Left ventricle myocardium superior (tissue), 1 donor: ENCODE data around the gene CTBP2. TPM values are rescaled to one million over a fixed set of nuclear protein-coding genes. Genes with fewer than 3 reads are reported as not detected.
"Not testable (repeated sequence)": the region's sequence is repeated elsewhere in the genome, so short reads cannot be mapped to it uniquely, and the experiment has no call there.

ENCODE experiments used
- ATAC-seq: fragments of 200-7000 bp; cut with Tn5 transposase; one replicate; pipeline ENCODE4 v1.9.1; 2020; ENCODE audit warnings: mild to moderate bottlenecking, moderate library complexity
- DNase-seq: peaks from one replicate; pipeline ENCODE4 v3.0.0-alpha.2; 2020
- intact Hi-C: fragments of 100-400 bp; cut with micrococcal nuclease; formaldehyde crosslinking; loops from one replicate; pipeline ENCODE4 v1.11.0; 2022
- total RNA-seq: library from RNA; stranded (reverse); fragmentation: NEBNext Ultra II Directional; extraction: Animal tissue kit (Norgen Biotek cat#: 25700); gene quantifications from one replicate; pipeline ENCODE4 v1.2.1, GENCODE V29; 2021
- donor health status: DM: no; HTN: yes; CAD: no; lungs with severe emphysema.

CTBP2 gene
- total RNA-seq, 1 donor from 2014 or later = 29.3 TPM

DNA sequence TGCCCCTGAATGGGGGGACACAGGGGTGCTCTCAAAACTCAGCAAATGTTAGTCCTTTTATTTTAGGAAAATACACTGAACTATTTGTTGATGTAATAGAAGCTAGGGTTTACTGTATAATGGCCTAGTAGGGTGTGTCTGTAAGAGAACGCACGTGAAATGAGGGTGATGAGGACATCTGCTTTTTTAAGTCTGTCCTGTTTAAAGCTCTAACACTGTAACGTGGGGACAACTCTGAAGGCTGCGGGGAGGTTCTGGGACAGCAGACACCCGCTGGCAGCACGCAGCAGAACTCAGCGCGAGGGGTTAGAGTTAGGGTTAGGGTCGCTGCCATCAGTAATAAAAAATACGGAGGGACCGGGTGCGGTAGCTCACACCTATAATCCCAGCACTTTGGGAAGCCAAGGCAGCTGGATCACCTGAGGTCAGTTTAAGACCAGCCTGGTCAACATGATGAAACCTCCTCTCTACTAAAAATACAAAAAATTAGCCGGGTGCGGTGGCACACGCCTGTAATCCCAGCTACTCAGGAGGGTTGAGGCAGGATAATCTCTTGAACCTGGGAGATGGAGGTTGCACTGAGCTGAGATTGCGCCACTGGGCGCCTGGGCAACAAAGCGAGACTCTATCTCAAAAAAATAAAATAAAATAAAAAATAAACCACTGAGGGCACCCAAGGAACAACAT lies 98.0 kb downstream of the CTBP2 start:
- DNase-seq = no peak
- no peak for ATAC-seq
- intact Hi-C loops = loop anchor here (10.0 kb wide), 1 partner anchor 68 kb away; no protein-coding TSS in a partner anchor

DNA sequence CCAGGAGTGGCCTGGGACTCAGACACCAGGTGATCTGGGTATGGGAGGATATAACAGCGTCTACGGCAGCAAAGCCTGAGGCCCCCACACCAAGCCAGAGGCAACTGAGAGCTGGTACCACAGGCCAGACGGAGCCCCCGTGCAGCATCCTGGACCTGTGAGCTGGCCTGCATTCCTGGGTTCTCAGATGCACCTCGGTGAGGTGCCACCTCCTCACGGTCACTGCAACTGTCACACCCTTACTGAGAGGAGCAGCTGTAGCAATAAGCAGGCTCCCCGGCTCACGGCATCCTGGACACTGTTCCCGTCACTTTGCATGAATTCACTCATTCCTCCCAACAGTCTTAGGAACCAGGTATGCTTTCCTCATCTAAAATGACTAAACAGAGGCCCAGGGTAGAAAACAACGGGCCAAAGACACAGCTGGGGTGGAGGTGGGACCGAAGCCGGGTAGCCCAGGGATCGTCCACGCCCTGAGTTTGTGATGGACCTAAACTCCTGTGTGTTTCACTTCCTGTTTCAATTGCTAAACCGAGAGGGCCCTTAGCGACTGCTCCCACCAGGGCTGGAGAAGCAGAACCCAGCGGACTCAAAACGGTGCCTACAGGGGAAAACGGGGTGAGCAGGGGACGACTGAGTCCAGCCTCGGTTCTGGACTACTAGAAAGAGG lies 98.7 kb downstream of the CTBP2 start:
- no peak for DNase-seq
- ATAC-seq = no peak
- intact Hi-C loops = loop anchor here (10.0 kb wide), 1 partner anchor 67 kb away; no protein-coding TSS in a partner anchor

DNA sequence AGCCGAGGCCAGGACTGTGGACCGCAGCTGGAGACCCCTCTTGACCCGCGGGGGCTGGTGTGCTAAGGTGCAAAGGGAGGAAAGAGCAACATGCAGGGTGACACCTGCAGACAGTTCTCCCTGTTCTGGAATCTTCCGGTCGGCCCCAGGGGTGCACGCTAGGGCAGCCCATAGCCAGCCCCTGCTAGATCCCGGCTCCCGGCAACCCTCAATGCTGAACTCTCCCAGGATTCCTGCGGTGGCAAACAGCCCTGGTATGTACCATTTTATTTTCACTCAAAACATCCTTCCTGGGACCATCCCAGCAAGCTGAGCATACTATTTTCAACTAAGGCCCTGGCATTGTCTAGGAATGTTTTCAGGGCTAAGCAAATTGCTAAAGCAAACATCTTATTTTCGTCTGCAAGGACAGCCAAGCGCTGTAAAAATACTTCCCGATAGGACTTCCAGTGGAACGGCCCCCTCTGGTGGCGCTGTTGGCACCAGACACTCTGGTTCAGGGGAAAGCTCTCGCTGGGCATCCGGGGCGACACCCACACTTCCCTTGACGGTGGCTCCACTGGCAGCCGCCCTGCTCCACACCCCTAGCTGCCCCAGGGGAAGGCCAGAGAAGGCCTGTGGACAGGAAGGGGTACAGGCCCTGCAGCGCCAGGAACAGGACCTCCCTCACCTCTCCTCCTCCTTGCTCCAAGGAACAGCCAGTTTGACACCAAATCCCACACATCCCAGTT lies 99.4 kb downstream of the CTBP2 start:
- ATAC-seq = peak; percentile 68
- intact Hi-C loops = loop anchor here (10.0 kb wide), 1 partner anchor 66 kb away; no protein-coding TSS in a partner anchor
- peak; percentile 90 for DNase-seq

DNA sequence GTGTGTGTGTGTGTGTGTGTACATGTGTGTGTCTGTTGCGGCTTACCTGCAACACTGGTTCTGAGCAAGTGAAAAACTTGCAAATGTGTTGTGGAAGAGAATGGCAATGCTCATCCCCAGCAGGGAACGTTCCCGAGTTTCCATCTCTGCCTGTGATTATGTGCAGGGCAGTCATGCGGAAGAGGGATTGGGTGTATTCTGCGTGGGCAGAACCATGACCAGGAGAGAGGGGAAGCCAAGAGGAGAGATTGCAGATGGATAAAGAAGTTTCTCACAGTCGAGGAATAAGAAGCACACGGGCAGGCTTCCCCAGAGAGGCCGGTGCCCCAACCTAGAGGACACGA lies 99.9 kb downstream of the CTBP2 start:
- intact Hi-C loops = loop anchor here (10.0 kb wide), 1 partner anchor 66 kb away; no protein-coding TSS in a partner anchor

DNA sequence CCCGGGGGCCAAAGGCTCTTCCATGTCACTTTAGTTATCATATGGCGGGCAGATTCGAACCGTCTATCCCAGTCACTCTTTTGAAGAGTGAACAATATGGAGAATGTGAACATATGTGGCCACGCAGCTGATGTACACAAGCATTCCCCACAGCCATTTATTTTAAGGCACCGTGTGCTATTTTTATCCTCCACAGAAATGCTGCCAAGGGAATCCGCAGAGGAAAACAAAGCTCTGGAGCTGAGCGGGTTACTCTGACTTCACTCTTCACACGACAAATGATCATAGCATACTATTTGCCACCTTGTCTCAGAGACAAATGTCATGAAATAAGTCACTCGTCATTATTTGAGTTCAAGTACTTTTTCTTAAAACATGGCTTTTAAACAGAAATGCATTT lies 100.3 kb downstream of the CTBP2 start:
- peak; percentile 42 for ATAC-seq
- intact Hi-C loops = loop anchor here (10.0 kb wide), 1 partner anchor 65 kb away; no protein-coding TSS in a partner anchor
- no peak for DNase-seq

More for the DNA sequence above, 99.9 kb downstream of the CTBP2 start:
- ATAC-seq (peak; percentile 13), DNase-seq (no peak)

DNA sequence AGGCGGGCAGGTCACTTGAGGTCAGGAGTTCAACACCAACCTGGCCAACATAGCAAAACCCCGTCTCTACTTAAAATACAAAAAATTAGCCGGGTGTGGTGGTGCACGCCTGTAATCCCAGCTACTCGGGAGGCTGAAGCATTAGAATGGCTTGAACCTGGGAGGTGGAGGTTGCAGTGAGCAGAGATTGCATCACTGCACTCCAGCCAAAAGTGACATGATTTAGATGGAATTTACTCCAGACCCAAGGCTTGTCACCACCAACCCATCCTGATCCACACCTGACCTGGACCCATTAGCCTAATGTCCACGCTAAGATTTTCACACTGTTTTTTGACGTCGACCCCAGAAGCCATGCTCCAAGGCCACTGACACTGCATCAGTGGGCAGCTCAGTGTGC lies 101.0 kb downstream of the CTBP2 start:
- DNase-seq, ATAC-seq, intact Hi-C loops: not testable (repeated sequence)

DNA sequence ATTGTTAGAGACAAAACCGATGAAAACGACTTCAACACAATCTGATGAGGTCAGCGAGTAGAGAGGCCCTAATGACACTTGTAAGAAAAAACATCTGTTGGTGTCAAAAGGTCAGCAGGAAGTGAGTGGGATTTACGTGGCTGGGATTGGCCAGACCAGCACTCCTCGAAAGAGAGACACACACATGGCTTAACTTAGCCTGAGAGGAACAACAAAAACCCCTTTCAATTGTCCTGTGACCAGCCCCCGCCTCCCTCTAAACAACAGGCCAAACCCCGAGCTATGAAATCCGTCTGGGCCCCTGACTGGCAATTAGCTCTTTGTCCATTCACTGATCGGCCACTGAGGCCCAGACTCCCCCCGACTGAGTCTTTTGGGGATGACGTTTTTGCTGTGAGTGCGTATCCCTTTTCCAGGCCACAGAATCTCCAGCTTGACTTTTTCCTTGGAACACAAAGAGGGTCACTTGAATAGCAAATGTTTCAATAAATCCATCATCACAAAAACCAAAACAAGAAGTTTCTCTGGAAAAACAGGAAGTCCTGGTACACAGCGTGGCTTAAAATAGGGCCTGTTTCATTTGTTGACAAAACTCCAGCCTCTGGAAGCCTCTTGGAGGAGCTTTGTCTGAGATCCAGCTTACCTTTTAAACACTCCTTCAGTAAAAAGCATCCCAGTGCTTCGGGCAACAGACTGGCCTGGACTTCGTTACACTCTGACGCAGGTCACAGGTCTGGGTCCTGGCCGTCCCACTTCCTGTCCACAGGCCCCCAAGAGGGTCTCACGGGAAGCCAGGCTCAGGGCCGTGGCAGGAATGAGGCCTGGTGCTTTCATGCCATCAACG lies 103.0 kb downstream of the CTBP2 start:
- DNase-seq (peak; percentile 70), ATAC-seq (peak; percentile 70)
- intact Hi-C loops = no loop called here

DNA sequence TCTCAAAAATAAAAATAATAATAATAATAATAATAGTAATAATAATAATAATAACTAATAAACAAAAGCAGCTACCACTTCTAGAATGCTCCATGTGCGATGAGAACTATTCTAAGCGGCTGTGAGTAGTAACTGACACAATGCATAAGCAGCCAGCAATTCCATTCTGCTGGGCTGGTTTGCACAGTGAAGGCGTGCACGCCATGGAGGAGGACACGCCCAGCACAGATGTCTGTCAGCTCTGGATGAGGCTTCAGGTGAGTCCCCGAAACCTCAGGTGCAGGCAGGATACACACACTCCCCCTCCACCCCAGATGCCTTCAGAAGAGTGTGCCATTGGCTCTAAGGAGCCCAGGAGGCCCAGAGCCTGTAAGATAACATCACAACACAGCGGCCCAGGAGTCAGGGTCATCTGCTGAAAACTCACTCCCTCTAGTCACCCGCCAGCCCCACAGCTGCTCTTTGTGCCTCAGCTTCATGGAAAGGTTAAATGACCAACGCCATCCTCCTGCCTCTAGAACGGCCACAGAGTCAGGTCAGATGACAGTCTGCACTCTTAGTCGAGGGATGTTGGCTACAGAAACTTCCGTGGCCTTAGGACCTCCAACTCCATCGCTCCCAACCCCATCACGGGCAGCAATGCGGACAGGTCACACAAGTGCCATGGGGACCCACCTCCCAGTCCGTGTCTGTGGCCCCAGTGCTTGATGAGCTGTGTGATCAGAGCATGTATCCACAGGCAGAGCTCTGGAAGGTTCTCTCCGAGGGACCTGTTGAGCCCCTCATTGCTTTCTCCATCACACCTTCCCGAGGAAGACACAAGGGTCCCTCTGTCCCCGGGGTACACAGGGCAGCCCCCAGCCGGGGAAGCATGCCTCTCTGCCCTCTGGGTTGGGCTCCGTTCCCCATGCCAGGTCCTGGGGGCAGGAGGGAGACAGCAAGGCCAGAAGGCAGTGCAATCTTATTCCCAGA lies 103.9 kb downstream of the CTBP2 start:
- DNase-seq (no peak), ATAC-seq (no peak)
- intact Hi-C loops = no loop called here

DNA sequence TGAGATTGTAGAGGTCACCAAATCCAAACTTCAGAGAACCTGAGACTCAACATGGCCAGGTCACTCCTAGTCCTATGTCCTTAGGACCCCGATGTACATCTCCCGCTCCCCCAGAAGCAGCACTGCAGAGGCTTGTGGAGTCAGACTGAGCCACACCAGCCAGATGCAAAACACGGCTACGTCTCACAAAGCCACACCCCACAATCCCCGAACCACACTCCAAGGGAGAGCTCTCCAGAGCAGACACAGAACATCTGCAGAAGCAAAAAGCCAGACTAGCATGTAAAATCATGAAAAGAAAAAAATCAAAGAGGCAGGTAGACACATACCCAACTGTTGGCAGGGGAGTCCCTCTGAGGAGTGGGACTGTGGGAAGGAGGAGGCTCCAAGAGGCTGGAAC lies 104.9 kb downstream of the CTBP2 start:
- no peak for DNase-seq
- intact Hi-C loops = no loop called here

DNA sequence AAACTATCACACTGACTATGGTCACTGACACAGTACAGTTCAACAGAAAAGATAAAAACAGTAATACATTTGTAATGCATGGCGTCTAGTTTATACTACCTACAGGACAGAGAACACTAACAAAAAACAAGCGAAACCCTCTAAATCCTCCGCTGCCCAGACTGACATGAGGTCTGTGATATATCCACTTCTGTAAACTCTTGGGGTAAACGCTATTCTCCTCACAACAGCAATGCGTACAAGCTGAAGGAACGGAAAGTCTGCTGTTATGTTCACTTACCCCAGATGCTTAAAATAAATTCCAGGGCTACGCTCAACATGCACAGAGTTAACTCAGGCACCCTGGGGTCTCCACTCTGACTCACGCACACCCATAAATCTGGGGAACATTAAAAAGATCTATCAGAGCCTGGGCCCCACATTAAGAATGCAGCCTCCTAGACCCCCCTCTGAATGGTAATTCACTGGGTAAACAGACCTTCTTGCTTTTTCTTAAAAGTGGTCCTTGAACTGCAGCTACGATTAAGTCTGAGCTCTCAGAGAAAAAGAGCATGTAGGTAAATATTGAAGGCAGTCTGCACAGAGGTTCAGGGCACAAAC lies 105.6 kb downstream of the CTBP2 start:
- intact Hi-C loops = no loop called here
- ATAC-seq = no peak
- DNase-seq = no peak

More for the DNA sequence above, 104.9 kb downstream of the CTBP2 start:
- no peak for ATAC-seq

DNA sequence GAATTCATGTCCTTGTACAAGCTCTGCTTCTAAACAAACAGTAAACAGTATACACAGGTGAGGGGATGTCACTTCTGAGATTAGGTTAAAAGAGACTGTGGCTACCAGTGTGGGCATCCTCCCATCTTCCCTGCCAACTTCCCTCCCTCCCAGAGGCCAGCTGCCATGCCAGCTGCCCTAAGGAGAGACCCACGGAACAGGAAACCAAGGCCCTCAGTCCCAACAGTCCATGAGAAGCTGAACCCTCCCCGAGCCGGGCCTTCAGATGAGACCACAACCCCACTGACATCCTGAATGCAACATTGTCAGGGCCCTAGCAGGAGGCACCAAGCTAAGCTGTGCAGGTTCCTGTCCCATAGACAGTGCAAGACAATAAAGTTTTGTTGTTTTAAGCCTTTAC lies 106.1 kb downstream of the CTBP2 start:
- ATAC-seq (no peak), DNase-seq (no peak)
- intact Hi-C loops = no loop called here

DNA sequence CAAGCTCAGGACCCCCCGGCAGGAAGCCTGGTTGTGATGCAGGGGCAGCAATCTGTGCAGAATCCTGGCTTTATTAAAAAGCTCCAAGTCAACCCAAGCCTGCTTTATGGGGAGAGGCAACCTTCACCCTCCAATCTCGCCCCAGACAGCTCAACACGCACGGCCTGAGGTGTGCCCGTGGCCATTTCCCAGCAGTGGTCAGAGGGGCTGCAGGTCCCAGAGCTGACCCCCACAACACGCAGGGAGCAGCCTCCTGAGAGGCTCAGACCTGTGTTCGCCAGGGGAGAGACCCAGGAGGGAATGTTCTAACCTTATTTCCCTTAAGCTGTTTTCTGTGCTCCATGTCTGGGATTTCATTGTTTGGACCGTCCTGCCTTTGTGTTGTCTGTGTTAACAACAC lies 108.2 kb downstream of the CTBP2 start:
- intact Hi-C loops = no loop called here
- DNase-seq = no peak
- ATAC-seq = no peak

DNA sequence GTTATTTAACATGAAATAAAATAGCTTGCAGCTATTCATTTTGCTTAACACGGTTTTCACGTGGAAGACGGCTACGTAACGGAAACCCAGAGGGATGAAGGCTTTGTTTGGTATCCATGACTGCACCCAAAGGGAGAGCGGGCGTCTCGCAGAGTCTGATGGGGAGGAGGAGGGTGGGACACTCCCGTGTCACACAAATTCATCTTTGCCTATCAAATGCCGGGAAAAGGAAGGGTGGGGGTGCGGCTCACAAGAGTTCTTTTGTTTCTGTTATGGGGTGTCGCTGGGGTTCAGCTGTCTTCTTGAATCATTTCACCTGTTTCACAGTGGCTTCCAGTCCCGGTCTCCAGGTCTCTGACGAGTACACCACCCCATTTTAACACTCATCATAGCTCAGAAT lies 110.0 kb downstream of the CTBP2 start:
- DNase-seq (no peak), ATAC-seq (no peak)
- intact Hi-C loops = no loop called here

DNA sequence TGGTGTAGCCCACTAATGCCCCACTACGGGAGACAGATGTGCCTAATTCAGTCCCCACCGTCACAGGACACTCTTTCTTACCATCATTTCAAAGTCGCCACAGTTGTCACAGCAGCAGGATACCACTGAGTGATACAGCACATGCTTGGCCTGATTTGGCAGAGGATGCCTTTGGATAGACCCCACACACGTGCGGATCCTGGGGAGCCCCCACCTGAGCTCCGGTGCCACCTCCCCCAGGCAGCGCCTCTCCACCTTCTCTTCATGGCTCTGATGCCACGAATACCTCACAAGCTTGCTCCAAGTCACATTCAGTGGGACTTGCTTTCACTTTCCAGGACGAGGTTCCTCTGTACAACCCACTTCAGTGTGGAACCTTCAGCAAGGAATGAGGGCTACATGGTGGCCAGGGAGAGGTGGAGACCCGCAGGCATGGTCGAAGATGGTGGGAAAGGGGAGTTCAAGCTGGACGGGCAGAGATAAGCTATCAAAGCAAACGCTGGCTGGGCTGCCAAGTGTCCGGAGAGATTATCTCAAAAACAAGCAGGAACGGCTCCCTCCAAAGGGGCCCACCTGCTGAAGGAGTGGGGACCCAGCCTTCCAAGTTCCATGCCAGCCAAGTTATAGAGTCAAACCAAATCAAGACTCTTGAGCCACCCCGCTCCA lies 111.0 kb downstream of the CTBP2 start:
- ATAC-seq = peak; percentile 13
- DNase-seq = no peak
- intact Hi-C loops = no loop called here

DNA sequence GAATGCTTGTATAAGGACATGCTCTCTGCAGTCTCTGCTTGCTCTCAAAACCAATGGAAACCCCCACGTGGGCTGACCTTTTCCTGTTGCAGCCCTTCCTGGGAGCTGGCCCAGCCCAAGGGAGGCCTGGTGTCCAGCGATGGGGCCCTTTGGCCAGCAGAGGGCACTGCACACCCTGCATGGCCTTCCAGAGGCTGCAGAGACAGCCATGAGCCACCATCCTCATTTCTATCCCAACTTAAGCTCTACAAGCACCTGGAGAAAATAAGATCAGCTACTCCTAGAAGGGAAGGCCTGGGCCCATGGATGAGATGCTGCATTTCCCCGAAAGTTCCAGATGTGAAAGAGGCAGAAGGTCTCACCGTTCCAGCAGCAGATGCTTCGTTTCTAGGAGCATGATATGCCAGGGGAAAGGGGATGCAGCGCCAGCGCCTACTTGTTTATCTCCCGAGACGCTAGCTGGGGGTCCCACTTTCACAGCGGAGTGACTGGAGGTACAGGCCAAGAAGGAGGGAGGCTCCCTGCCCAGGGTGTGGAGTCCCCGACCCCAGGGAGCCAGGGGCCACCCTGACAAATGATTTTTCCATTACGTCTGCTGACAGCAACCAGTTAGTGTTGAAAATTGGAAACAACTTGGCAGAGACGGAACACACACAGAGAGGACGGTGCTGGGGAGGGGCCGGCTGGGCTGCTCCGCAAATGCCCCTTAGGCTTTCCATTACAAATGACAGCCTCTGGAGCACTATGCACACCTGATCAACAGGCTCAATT lies 112.1 kb downstream of the CTBP2 start:
- ATAC-seq = peak; percentile 93
- intact Hi-C loops = no loop called here
- peak; percentile 93 for DNase-seq

DNA sequence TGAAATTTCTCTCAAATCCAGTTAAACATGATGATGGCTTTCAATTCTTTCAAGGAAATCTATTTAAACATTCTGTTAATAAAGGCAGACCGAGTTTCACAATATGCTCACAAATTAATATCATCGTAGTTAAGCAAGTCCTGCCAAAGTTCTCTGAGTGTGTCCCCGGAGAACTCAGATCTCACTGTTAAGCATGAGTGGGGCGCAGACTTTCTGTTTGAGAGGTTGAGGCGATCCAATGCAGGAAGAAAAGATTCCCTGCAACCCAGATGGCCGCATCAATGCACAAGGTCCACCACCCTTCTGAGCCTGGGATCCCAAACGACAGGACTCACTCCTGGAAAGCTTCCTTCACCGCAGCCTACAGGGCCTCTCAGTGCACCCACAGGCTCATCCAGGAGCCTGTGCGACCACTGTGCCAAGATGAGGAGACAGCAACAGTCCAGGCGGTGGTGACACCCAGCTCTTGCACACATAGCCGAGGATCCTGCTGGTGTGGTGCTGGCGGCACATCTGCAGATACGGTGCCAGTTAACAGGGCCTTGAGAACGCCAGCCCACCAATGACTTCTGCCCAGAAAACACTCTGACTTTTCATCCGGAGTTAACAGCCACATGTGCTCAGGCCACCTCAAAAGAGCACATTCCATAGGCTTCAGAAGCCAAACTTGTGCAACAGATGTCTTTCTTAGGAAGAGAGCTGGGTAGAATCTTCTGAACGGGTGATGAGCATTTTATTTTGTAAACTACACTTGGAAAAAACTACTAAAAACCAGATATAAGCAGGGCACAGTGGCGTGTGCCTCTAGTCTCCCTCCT lies 116.3 kb downstream of the CTBP2 start:
- ATAC-seq = no peak
- intact Hi-C loops = no loop called here
- no peak for DNase-seq
